Measurements from ENCODE around the gene ABTB1.
A peak's percentile ranks its signal among the peaks of the same experiment; 100 is the strongest.
"Not testable (repeated sequence)": the region's sequence is repeated elsewhere in the genome, so short reads cannot be mapped to it uniquely, and the experiment has no call there.

ABTB1 gene

DNA sequence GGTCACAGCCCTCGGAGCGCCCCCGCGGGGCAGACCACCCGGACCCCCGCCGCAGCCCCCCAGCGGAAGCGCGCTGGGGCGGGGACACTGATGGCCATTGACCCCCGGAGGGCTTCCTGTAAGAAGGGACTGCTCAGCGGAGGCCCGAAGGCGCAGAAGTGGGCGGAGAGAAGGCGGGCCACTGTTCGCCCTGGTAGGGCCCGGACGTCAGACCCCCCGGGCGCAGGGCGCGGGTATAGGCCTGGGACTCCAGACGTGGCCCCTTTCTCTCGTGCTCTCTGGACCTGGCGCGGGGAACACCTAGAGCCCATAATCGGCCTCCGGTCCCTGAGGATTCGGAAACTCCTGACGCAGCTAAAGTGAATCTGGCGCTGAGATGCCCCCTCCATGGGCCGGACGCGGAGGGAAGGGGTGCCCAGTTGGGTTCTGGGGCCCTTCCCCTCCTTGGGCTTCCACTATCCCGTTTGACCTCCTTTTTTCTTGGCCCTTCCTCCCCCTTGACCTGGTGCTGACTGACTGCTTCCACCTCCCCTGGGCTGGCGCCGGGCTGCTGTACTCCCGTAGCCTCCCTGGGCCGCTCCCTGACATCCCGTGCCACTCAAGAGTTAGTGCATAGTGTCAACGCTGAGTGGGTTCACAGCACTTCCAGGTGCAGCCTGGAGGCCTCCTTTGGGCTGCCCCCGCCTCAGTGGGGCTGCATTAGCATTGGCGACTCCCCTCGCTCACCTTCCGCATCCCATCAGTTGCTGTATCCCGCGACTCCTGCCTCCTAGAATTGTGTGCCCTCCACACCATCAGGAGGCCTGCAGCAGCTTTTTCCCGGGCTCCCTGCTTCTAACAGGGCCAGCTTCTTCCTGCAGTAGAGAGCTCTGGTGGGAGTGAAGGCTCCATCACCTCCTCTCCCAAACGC lies 694 bp downstream of the ABTB1 start:
- no peak for DNase-seq (ENCODE audit: low spot score)

DNA sequence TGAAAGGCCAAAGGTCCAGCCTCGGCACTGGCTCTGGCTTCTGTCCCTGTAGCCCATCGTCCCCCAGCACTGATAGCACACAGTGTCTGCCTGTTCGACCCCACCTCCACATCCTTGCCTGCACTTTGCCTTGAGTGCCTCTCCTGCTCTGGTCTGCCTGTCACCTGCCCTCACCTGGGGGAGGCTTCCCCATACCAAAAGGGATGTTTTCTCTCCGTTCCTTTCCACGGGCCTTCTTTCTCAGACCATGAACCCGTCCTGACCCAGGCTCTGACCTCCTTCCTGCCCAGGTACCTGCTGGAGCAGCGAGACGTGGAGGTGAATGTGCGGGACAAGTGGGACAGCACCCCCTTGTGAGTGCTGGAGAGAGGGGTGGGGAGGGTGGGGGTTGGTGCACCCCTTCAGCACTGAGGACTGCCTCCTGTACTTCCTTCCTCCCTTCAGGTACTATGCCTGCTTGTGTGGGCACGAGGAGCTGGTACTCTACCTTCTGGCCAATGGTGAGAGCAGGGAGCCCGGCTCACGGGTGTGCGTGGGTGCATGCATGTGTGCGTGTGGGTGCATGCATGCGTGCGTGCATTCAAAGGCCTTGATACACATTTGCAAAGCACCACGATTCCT lies 1.5 kb downstream of the ABTB1 start:
- DNase-seq (ENCODE audit: low spot score): no peak

DNA sequence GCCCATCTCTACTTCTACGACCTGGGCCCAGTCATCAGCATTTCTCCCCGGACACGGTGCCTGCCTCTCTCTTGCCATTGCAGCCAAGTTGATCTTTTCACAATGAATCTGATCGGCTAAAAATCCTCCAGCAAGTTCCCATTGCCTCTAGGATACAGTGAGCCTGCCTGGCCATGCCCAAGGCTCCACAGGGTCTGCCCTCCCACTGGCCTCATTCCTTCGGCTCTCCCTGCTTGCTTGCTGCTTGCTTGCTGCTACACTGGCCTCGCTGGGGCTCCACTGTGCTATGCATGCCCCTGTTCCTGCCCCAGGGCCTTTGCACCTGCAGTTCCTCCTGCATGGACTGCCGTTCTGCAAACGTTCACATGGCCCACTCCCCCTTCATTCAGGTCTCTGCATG lies 2.0 kb downstream of the ABTB1 start:
- no peak for DNase-seq (ENCODE audit: low spot score)

DNA sequence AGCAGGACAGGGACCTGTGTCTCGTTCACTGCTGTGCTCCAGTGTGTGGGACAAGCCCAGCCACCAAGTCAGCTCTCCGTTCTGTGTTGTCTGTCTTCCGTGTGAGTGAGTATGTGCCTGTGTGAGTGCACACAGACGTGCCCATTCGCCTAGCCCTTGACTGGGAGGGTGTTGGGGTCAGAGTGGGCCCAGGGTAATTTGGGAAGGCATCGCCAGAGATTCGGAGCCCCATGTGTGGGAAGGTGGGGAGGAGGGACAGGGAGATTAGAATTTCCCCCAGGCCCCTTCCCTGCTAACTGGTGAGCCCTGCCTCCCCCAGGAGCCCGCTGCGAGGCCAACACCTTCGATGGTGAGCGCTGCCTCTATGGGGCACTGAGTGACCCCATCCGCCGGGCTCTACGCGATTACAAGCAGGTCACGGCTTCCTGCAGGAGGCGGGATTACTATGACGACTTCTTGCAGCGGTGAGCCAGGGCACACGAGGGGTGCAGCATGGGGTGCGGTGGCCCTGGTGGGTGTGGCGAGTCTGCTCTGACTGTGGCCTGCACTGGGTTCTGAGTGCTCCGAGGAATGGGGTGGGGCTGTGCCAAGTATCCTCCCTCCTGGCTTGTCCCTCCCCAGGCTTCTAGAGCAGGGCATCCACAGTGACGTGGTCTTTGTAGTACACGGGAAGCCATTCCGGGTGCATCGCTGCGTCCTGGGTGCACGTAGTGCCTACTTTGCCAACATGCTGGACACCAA lies 3.1 kb downstream of the ABTB1 start:
- DNase-seq (ENCODE audit: low spot score): no peak

DNA sequence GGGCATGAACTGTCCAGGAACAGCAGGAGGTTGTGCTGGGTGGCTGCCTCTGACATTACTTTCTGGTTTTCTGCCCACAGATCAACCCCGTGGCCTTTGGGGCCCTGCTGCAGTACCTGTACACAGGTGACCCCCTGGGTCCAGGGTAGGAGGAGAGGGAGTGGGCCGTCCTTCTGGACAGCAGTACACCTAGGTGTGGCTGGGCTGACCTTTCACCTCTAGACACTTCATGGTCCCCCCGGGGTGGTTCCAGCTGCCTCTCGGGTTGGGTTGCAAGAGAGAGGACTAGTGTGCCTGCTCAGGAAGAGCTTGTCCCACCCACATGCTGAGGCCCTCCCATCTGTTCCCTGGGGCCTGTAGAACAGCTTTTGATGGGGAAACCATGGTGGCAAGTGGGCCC lies 3.7 kb downstream of the ABTB1 start:
- DNase-seq (ENCODE audit: low spot score): no peak

DNA sequence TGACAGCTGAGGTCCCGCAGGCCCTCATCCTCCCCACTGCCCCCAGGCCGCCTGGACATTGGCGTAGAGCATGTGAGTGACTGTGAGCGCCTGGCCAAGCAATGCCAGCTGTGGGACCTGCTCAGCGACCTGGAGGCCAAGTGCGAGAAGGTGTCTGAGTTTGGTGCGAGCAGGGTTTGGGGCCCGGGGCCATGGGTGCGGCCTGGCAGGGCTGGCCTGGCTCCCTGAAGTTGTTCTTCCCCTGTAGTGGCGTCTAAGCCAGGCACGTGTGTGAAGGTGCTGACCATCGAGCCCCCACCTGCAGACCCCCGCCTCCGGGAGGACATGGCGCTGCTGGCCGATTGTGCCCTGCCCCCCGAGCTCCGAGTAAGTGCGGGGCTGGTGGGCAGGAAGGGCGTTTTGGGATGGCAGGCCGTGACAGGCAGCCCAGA lies 4.2 kb downstream of the ABTB1 start:
- no peak for DNase-seq (ENCODE audit: low spot score)

DNA sequence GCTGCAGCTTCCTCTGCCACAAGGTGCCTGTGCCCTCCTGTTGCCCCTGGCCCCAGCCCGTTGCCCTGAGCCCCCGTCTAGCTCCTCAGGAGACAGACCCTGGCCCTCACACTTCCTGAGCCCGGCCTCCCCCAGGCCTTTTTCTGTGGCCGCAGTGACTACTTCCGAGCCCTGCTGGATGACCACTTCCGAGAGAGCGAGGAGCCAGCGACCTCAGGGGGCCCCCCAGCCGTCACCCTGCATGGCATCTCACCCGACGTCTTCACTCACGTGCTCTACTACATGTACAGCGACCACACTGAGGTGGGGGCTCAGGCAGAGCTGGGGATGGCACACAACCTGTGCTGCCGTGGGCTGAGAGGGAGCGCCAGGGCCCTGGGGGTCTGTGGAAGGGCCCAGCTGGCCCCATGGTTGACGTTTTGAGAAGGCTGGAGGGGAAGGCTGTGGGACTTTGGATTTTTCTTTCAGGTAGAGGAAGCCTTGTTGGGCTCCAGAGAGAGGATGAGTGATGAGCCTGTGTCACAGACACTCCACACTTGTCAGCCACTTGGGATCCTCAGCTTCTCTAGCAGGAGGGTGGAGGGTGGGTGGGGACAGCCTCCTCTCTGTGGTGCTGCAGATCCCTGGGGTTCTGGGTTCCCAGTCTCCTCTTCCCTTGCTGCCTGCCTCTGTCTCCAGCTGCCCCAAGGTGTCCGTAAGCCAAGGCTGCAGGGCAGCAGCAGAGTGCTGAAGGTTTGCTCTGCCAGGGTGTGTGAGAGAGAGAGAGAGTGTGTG lies 5.0 kb downstream of the ABTB1 start:
- no peak for DNase-seq (ENCODE audit: low spot score)

DNA sequence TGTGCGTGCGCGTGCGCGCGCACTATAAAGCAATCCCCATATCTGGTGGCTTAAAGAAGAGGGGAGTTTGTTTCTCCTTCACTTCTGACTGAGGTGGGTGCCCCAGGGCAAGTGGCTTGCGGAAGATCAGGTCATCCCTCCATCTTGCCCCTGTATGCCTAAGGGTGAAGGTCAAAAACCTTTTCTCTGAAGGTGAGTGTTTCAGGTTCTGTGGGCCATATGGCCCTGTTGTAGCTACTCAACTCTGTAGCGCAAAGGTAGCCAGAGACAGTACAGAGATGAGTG lies 5.5 kb downstream of the ABTB1 start:
- no peak for DNase-seq (ENCODE audit: low spot score)

DNA sequence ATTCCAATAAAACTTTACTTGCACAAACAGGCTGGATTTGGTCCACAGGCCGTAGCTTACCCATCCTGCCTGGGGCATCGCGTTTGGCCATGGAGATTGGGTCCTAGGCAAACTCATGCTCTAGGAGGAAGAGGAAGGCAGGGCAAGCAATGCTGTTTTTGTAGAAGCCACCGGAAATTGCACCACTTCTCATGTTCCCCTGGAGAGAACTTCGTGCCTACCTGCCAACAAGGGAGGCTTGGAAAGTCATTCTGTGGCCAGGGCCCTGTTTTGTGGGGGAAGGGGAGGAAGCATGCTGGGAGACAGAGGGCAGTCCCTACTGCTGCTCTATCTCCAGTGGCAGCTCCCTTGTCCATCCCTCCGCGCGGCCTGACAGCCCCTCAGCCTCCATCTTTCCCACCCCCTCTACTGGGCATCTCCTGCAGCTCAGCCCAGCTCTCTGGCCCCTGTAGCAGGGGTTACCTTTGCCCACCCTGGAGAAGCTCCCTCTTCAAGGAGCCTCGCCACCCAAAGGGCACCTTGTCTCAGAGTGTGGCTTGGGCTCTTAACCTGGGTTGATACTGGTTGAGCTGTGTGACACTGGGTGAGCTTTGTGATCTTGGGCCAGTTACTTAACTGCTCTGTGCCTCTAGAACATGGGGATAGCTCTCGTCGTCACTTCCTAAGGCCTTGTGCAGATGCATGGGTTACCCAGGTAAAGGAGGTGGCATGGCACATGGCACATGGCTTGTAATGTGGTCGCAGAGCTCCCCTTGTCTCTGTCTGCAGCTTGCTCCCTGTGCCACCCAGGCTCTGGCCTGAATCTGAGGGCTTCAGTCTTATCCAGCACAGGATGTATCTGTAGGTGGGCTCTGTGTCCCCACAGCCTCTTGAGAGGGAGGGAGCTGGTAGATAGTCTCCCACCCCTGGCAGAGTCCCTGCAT lies 6.1 kb downstream of the ABTB1 start:
- DNase-seq (ENCODE audit: low spot score): no peak

DNA sequence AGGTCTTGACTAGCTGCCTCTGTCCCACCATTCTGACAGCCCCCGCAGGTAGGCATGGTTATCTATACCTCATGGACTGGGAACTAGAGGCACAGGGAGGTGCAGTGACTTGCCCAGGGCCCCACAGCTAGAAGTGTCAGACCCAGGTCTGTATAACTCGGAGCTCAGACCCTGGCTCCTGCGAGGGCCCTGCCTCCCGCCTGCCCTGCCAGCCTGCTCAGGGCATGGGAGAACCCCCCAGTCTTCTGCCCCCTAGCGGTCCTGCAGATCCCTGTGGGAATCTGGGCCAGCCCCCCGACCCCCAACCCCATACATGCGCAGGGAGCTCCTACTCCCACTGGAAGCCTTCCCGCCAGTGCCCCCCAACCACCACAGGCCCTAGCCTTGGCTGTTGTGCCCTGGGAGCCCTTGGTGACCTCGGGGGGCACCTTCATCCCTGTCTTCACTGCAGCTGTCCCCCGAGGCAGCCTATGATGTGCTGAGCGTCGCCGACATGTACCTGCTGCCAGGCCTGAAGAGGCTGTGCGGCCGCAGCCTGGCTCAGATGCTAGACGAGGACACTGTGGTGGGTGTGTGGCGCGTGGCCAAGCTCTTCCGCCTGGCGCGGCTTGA lies 6.9 kb downstream of the ABTB1 start:
- no peak for DNase-seq (ENCODE audit: low spot score)

DNA sequence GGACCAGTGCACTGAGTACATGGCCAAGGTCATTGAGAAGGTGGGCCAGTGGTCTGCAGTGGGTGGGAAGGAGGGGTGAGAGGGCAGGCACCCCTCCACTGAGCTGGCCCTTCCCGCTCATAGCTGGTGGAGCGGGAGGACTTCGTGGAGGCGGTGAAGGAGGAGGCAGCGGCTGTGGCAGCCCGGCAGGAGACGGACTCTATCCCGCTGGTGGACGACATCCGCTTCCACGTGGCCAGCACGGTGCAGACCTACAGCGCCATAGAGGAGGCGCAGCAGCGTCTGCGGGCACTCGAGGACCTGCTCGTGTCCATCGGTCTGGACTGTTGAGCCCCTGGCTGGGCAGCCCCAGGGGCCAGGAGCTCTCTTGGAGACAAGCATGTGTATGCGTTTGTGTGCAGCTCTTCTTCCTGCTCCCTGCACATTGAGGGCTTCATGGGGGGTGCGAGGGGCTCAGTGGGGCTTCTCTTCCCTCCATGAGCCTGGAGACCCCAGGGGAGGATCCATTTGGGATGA lies 7.5 kb downstream of the ABTB1 start:
- no peak for DNase-seq (ENCODE audit: low spot score)

DNA sequence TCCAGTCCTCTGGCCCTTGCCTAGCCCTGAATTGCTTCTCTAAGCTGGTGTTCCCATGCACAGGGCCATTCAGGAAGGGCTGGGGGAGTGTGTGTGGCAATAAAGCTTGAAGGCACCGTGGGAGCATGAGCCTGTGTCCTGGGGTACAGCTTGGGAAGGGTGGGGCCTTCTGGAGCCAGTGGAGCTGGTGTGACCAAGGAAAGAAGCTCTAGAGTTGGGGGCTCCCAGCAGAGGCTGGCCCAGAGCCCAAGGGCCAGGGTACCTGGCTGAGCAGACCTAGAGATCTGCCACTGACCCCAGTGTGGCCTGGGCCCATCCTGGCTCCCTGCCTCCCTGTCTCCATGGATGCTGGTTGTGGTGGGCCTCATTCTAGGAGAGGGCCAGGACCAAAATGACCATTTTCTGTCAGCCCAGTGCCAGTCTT lies 8.1 kb downstream of the ABTB1 start:
- peak; percentile 37 for DNase-seq (ENCODE audit: low spot score)

DNA sequence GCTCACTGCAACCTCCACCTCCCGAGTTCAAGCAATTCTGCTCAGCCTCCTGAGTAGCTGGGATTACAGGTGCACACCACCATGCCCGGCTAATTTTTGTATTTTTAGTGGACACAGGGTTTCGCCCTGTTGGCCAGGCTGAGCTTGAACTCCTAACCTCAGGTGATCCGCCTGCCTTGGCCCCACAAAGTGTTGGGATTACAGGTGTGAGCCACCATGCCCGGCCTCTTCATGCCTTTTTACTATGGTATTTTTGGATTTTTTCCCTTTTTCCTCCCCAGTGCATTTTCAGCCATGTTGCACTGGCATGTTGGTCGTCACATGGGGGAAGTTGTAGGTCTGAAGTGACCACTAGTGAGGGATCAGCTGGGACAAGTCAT lies 9.4 kb downstream of the ABTB1 start:
- DNase-seq (ENCODE audit: low spot score): not testable (repeated sequence)

DNA sequence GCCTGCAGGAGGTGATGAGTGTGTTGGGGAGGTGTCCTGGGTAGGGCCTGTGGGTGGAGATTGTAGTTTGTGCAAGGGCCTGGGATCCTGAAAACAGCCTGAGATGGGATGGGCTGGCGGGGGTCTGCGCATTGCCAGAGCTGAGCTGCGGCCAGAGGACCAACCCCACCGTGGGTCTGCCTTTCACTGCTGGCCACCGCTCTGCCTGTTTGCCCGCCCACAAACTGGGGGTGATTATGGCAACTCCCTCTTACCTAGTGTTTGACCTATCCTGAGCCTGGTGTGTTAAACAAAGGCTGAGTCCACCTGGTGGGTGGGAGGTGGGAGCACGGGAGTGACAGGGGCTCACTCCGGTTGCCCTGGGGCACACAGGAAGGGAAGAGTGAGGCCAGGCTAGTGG lies 9.8 kb downstream of the ABTB1 start:
- peak; percentile 39 for DNase-seq (ENCODE audit: low spot score)

DNA sequence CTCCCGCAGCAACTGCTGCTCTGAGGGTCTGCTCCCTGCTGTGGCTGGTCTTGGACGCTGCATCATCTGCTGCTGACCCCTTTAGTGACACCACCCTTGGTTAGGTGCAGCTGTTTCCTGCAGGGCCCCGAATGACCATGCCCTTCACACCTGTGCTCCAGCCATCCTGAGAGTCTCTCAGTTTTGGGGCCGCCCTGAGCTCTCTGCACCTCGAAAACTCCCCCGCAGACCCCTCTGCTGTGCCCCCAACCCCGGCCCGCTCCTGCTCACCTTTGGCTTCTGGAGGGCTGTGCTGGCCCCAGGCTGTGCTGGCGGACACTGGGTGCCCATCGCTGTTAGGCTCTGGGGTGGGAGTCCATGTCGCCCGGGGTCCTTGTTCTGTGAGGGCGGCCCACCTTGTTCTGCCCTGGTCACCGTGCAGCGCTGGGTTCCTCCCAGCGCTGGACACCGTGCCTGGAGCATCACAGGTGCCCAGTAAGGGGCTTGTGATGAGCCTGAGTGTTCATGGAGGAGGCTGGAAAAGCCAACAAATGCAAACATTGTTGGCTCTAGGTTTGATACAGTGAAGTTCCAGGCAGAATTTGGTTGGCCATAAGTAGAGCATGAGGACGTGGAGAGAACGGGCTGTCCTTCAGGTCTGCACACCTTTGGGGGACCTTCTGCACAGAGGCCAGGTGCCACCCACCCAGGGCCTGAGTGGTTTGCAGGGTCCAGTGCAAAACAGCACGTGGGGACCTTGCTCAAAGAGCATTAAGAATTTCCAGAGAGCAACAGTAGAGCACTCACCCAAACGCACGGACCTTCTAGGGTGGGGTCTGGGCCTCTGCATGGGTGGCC lies 12.3 kb downstream of the ABTB1 start:
- no peak for DNase-seq (ENCODE audit: low spot score)

DNA sequence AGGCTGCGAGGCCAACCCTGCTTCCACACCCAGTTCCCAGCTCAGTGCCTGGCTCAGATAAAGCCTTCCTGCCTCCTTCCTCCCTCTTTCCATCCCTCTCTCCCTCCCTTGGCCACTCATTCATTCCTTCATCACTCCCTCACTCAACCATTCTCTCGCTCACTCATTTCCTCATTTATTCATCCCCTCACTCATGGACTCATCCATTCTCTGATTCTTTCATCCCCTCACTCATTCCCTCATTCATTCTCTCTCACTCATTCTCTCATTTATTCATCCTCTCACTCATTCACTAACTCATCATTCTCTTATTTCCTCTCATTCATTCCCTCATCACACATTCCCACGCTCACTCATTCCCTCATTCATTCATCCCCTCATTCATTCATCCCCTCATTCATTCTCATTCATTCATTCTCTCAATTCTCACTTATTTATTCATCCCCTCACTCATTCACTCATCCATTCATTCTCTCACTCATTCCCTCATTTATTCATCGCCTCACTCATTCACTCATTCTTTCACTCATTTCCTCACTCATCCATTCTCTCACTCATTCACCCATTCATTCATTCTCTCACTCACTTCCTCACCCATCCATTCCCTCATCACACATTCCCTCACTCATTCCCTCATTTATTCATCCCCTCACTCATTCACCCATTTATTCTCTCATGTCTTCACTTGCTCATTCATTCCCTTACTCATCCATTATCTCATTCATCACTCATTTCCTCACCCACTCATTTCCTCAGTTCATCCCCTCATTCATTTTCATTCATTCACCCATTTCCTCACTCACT lies 13.2 kb downstream of the ABTB1 start:
- no peak for DNase-seq (ENCODE audit: low spot score)

DNA sequence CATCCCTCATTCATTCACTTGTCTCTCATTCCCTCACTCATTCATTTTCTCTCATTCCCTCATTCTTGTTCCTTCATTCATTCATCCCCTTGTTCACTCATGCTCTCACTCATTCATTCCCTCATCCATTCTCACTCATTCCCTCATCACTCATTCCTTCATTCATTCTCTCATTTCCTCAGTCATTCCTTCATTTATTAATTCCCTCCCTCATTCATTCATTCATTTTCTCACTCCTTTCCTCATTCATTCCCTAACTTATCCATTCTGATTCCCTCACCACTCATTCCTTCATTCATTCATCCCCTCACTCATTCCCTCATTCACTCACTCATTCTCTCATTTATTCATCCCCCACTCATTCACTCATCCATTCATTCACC lies 13.8 kb downstream of the ABTB1 start:
- no peak for DNase-seq (ENCODE audit: low spot score)

DNA sequence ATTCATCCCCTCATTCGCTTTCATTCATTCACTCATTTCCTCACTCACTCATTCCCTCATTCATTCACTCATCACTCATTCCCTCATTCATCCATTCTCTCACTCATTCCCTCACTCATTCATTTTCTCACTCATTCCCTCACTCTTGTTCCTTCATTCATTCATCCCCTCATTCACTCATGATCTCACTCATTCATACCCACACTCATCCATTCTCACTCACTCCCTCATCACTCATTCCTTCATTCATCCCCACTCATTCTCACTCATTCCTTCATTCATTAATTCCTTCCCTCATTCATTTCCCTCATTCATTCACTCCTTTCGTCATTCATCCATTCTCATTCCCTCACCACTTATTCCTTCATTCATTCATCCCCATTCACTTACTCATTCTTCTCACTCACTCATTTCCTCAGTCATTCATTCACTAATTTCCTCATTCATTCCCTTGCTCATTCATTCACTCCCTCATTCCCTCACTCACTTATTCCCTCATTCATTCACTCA lies 14.5 kb downstream of the ABTB1 start:
- DNase-seq (ENCODE audit: low spot score): no peak

DNA sequence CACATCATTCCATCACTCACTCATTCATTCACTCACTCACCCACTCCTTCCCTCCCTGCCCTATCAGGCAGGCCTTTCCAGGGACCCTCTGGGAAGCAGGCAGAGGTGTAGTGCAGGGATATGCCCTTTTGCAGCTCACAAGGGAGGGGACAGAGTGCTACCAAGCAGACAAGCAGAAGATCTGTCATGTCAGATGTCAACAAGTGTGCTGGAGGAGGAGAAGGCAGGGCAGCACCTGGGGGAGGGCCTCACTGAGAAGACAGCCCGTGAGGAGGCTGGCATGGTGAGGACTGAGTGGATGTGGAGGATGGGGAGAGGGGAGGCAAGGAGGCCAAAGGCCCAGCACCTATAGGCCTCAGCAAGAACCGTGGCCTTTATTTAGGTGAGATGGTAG lies 15.3 kb downstream of the ABTB1 start:
- DNase-seq (ENCODE audit: low spot score): no peak
